ENCODE results near the gene GDPGP1.
"Not testable (repeated sequence)": the region's sequence is repeated elsewhere in the genome, so short reads cannot be mapped to it uniquely, and the experiment has no call there.

GDPGP1 gene

GRCh38 chr15:90234096-90234988 is at the start of gene GDPGP1:
TSS of gene GDPGP1 (plus strand) at chr15:90234209. CDS start at chr15:90240909, 6,700 bp downstream.
- DNase-seq (ENCODE audit: low read depth in 1 of 2, low spot score in 1 of 2), result no peak

- no peak for DNase-seq (ENCODE audit: low read depth in 1 of 2, low spot score in 1 of 2)
Observed at GRCh38 chr15:90184786-90185704, 49.0 kb upstream of the GDPGP1 start.

GRCh38 chr15:90187257-90187868 is 46.6 kb upstream of the GDPGP1 start:
- DNase-seq (ENCODE audit: low read depth in 1 of 2, low spot score in 1 of 2), result no peak

- not testable (repeated sequence) for DNase-seq (ENCODE audit: low read depth in 1 of 2, low spot score in 1 of 2)
Observed at GRCh38 chr15:90188065-90188464, 45.9 kb upstream of the GDPGP1 start.

GRCh38 chr15:90188914-90189748 is 44.9 kb upstream of the GDPGP1 start:
- DNase-seq (ENCODE audit: low read depth in 1 of 2, low spot score in 1 of 2), result no peak

GRCh38 chr15:90189781-90190467 is 44.1 kb upstream of the GDPGP1 start:
- no peak for DNase-seq (ENCODE audit: low read depth in 1 of 2, low spot score in 1 of 2)

- no peak for DNase-seq (ENCODE audit: low read depth in 1 of 2, low spot score in 1 of 2)
Observed at GRCh38 chr15:90190606-90191343, 43.2 kb upstream of the GDPGP1 start.

GRCh38 chr15:90191344-90191687 is 42.7 kb upstream of the GDPGP1 start:
- DNase-seq (ENCODE audit: low read depth in 1 of 2, low spot score in 1 of 2), result no peak

GRCh38 chr15:90191794-90192509 is 42.1 kb upstream of the GDPGP1 start:
- DNase-seq (ENCODE audit: low read depth in 1 of 2, low spot score in 1 of 2), result no peak

- no peak for DNase-seq (ENCODE audit: low read depth in 1 of 2, low spot score in 1 of 2)
Observed at GRCh38 chr15:90192961-90193786, 40.8 kb upstream of the GDPGP1 start.

- no peak for DNase-seq (ENCODE audit: low read depth in 1 of 2, low spot score in 1 of 2)
Observed at GRCh38 chr15:90194655-90195054, 39.4 kb upstream of the GDPGP1 start.

- DNase-seq (ENCODE audit: low read depth in 1 of 2, low spot score in 1 of 2), result no peak
Observed at GRCh38 chr15:90200534-90201129, 33.4 kb upstream of the GDPGP1 start.

GRCh38 chr15:90201130-90201943 is 32.7 kb upstream of the GDPGP1 start, which contains the start of gene SEMA4B:
TSS of gene SEMA4B (plus strand) at chr15:90201330. CDS start at chr15:90201579, 249 bp downstream.
- DNase-seq (ENCODE audit: low read depth in 1 of 2, low spot score in 1 of 2), result peak; percentile 42 to 43

- DNase-seq (ENCODE audit: low read depth in 1 of 2, low spot score in 1 of 2), result no peak
Observed at GRCh38 chr15:90201944-90202375, 32.0 kb upstream of the GDPGP1 start.

- DNase-seq (ENCODE audit: low read depth in 1 of 2, low spot score in 1 of 2), result no peak
Observed at GRCh38 chr15:90202929-90203328, 31.1 kb upstream of the GDPGP1 start.

GRCh38 chr15:90203473-90203872 is 30.5 kb upstream of the GDPGP1 start:
- DNase-seq (ENCODE audit: low read depth in 1 of 2, low spot score in 1 of 2), result no peak
